HG02884 (cell line): ENCODE measurements around the gene GALNT15.

Experiments used
- ATAC-seq: cut with Tn5 transposase; IDR thresholded peaks from one replicate; pipeline ENCODE4 v1.9.1; 2021; ENCODE audit warnings: mild to moderate bottlenecking, moderate library complexity; ENCODE audit not compliant: unreplicated experiment

The GALNT15 gene

GRCh38 chr3:16222547-16222946 is 48.1 kb downstream of the GALNT15 start:
- no peak for ATAC-seq

- no peak for ATAC-seq
These were observed 49.8 kb downstream of the GALNT15 start for GRCh38 chr3:16224325-16224724.

- ATAC-seq = no peak
These were observed 53.1 kb downstream of the GALNT15 start for GRCh38 chr3:16227566-16227965.

- no peak for ATAC-seq
These were observed 55.2 kb downstream of the GALNT15 start for GRCh38 chr3:16229681-16230080.

GRCh38 chr3:16231983-16232382 is 57.5 kb downstream of the GALNT15 start:
- no peak for ATAC-seq

GRCh38 chr3:16233806-16234205 is 59.3 kb downstream of the GALNT15 start:
- ATAC-seq = no peak

- ATAC-seq = no peak
These were observed 59.8 kb downstream of the GALNT15 start for GRCh38 chr3:16234281-16234680.

- ATAC-seq = no peak
These were observed 61.7 kb downstream of the GALNT15 start for GRCh38 chr3:16236030-16236639.

- no peak for ATAC-seq
These were observed 62.4 kb downstream of the GALNT15 start for GRCh38 chr3:16236856-16237393.

- ATAC-seq = no peak
These were observed 64.7 kb downstream of the GALNT15 start for GRCh38 chr3:16239086-16239770.

- ATAC-seq = no peak
These were observed 65.3 kb downstream of the GALNT15 start for GRCh38 chr3:16239780-16240179.

- no peak for ATAC-seq
These were observed 65.9 kb downstream of the GALNT15 start for GRCh38 chr3:16240229-16241023.

- ATAC-seq = no peak
These were observed 66.7 kb downstream of the GALNT15 start for GRCh38 chr3:16241225-16241624.

GRCh38 chr3:16242177-16242576 is 67.7 kb downstream of the GALNT15 start:
- ATAC-seq = no peak

- no peak for ATAC-seq
These were observed 69.4 kb downstream of the GALNT15 start for GRCh38 chr3:16243706-16244490.

- ATAC-seq = no peak
These were observed 71.1 kb downstream of the GALNT15 start for GRCh38 chr3:16245609-16246008.

- ATAC-seq = peak; percentile 79
These were observed 73.0 kb downstream of the GALNT15 start for GRCh38 chr3:16247282-16248061.

GRCh38 chr3:16248556-16248955 is 74.1 kb downstream of the GALNT15 start:
- no peak for ATAC-seq

GRCh38 chr3:16249336-16249735 is 74.9 kb downstream of the GALNT15 start:
- ATAC-seq = no peak

- no peak for ATAC-seq
These were observed 75.4 kb downstream of the GALNT15 start for GRCh38 chr3:16249886-16250285.
